ENCODE results near the gene DGUOK.
"Not testable (repeated sequence)": the region's sequence is repeated elsewhere in the genome, so short reads cannot be mapped to it uniquely, and the experiment has no call there.

The DGUOK gene

DNA sequence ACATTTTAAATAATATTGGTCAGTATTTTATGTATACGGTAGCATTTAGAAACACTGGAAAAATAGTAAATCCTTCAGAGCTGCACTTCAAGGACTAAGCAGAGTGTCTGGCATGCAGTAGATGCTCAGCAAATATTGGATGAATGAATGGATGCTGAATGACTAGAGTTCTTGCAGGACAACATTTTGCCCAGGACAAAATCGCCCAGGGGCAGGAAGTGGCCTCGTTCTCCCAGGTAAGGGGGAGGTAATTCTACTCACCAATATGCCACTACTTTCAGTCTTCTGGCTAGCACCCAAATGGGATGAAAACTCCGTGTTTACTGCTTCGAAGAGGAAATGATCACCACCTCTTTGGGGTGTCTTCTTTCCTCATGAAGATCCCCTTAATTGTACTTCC lies 4.0 kb upstream of the DGUOK start:
- DNase-seq, result no peak

DNA sequence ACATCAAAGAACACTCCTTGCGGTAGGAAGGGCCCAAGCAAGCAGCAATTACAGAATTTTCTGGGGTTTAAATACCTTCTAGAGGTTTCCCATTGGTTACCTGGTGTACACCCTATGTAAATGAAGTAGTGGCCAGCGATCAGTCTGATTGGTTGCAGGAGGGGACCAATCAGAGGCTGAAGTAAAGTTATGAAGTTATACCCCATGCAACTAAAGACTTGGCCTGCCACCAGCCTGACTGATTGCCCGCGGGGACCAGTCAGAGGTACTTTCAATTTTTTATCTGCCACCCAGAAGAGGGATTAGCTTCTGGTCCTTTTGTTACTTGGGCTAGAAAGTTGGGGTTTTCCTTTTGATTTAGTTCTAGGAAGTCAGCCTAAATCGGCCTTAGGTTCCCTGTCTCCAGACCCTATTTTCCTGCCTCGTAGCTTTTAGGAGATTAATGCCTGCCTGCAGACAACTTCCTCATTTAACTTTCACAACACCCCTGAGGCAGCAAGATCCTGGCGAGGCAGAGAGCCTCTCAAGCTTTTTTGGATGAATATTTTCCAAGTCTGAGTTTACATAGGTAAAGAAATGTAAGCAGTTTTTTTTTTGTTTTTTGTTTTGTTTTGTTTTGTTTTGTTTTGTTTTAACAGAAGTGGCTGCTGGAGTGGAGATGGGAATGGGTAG lies 1.5 kb upstream of the DGUOK start:
- DNase-seq, result no peak

DNA sequence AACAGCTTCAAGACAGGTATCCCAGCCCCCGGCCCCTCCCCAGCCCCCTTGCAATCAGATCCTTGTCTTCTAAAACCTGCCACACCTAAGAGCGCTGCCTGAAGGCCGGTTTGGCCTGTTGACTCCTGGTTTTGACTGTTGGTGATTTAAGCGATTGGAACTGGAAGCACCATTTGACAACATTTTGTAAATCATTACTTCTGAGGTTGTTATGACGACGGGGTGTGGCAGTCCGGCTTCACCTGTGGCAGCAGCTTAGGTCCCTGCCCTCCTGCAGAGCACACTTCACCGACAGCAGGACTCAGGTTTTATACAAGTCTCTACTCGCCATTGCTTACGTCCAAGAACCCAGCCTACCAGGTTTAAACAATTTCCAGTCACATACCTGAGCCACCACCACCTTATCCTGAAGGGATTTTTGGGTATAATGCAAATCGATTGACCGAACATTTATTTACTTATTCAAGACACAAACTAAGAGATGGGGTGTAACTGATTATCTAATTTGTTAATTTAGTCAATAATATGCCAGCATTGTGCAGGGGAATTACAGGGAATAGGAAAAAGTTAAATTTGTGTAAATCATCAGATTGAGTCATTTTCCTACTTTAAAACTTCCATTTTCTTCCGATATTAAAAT lies 707 bp upstream of the DGUOK start:
- DNase-seq, result no peak

DNA sequence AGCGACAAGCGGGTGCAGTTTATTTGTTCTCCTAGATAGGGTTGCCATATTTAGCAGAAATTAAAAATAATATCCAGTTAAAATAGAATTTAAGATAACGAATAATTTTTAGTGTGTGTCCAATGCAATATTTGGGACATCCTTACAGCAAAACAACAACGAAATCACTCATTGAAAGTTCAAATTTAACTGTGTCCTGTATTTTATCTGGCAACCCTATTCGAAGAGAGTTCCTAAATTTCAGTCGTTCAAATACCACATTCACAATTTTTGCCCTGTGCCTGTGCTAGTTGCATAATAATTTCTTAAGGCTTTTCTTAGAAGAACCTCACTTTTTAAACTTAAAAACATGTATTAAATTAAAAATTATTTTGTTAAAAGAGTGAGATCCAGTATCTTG lies 664 bp downstream of the DGUOK start:
- DNase-seq, result no peak

DNA sequence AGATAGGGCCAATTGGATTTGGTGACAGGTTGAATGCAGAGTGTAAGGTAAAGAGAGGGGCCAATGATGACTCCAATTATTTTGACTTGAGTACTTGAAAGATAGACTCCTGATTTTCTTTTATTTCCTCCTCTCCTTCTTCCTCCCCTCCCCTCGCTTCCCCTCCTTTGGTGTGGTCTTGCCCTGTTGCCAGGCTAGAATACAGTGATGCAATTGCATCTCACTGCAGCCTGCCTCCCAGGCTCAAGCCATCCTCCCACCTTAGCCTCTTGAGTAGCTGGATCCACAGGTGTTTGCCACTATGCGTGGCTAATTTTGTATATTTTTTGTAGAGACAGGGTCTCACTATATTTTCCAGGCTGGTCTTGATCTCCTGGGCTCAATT lies 2.3 kb downstream of the DGUOK start:
- DNase-seq, result no peak

DNA sequence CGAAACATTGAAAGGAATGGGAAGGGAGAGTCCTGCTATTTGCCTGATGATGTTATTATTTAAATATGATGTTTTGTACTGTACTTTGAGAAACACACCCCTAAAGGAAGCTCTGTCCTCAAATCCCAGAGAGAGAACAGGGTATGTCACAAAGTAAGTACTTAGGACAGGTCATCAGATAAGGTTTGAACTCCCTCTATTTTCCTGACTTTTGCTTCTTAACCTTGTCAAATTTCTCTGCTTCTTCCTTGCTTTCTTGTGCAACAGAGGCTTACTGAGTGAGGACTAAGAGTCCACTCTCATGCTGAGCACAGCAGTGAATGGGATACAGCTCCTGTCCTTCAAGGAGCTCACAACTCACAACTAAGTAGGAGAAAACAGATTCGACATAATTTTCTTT lies 3.7 kb downstream of the DGUOK start:
- no peak for DNase-seq

DNA sequence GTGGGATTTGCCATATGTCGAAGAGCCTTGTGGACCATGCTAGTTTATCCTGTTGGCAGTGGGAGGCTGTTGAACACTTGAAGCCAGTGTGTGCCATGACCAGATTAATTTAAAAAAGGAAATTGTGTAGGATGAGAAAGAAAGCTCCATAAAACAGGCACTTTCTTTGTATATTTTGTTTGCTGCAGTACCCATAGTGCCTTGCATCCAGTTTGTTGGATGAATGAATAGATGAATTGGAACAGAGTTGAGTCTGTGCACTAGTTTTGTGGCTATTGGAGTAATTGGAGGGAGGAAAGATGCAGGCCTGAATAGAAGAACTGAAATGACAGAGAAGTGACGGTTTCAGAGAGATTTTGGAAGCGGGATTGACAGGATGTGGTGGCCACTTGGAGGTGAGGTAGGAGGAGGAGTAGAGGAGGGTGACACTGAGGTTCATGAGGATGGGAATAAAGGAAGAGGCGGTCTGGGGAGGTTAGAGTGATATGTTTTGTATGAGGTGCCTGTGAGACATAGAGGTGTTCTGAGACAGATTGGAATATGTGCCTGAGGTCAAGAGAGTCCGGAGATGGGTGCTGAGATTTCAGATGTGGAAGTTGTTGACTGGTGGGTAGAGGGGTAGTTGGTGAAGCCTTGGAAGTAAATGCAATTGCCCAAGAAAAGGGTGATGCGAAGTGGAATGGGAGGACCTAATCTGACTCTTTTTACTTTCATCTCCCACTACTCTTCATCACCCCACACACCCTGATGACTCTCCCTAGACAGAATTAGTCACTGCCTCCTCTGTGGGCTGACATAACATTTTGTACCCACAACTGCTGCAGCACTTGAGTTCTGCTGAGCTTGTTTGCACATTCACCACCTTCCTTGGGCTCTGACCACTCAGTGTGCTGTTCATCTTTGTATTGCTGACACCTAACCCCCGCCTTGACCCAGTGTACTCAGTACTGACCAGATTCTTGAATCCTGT lies 5.1 kb downstream of the DGUOK start:
- DNase-seq, result no peak

DNA sequence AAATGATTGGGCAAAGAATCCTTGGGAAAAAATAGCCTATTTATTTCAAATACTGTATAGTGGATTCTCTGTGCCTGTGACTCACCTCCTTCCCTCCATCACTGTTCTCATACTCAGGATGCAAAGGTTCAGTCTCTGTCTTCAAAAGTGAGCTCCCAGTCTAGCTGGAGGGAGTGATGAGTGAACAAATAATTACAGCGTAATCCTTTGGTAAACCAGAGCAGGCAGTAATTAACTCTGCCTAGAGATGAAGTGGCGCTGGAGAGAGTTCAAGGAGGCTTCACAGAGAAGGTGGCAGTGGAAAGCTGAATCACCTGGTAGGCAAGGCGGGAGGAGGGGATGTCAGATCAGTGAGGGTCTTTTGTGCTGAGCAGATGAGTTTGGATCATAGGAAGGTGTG lies 6.5 kb downstream of the DGUOK start:
- DNase-seq, result peak; percentile 65

DNA sequence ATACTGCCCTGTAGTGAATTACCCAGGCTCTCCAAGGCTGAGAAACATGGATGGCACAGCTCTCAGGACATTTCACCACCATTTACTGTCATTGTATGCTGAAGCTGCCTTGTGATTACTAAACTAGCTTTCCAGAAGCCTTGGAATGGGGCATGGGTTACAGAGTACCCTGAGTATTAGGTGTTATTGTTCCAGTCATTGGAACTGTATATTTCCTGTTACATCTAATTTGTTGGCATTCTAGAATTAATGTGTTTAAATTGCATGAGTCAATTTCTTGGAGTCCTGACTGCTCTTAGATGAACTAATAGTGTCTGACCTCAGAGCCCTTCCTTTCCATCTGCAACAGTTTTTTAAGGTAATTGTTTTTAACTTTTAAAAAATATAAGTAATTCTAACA lies 9.0 kb downstream of the DGUOK start:
- DNase-seq, result no peak

DNA sequence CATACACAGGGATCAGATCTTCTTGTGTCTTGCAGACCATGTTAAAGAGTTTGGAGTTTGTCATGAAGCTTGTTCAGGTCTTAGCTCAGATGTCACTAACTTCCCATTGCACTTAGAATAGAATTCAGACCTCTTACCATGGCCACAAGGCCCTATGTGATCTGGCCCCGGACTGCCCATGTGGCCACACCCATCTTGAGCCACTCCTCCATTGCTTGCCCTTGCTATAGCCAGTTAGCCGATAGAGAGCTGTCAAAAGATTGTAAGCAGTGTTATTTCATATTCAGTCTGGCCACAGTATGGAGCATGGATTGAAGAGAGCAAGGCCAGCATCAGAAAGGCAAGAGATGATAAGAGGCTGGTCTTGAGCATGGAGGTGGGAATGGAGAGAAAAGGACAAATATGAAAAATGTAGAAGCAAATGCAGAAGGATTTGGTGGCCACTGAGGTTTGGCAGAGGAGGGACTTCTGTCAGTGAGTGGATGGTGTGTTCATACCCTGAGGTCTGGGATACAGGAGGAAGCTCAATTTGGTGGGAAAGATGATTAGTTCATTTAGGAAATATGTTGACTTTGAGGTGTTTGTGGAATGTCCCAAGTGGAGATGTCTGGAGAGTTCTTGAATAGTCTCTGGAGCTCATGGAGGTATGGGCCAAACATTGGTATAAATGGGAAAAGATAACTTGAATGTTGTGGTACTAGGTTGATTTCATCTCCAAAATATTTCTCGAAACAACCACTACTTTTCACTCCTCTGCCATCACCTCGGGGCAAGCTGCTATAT lies 10.6 kb downstream of the DGUOK start:
- DNase-seq, result no peak

DNA sequence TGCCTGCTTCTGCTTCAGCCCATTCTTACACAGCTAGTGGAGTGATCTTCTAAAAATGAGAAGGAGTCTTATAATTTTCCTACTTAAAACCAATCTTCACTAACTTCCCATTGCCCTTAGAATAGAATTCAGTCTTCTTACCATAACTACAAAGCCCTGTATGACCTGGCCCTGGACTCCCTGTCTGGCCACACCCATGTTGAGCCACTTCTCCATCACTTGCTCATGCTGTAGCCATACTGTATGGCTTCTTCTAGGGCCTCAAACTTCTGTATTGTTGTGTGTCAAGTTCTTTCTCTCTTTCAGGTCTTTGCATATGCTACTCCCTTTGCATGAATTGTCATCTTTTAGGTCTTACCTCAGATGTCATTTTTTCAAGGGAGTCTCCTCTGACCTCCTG lies 11.2 kb downstream of the DGUOK start:
- DNase-seq, result no peak

DNA sequence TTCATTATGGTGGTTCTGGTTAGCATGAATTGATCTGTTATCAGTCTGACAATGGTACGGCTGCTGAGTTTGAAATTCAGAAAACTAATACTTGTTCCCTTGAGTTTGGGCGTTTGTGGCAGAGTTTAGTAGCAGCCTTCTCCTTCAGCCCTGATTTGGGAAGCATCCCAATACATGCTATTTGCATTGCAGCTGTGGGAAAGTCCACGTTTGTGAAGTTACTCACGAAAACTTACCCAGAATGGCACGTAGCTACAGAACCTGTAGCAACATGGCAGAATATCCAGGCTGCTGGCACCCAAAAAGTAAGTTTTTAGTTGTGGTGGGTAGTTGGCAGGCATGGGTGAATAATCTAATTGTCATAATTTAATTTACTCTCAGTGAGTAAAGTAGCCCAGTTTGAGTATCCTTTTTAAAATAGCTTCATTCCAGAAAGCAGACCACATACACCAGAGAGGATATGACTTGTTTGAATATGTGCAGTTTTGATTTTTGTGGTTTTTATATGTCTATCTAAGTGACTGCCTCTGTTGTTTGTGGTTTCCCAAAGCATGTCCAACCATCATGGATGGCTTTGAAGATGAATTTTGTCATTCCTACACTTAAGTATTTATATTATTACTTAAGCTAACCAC lies 12.2 kb downstream of the DGUOK start:
- DNase-seq, result no peak

DNA sequence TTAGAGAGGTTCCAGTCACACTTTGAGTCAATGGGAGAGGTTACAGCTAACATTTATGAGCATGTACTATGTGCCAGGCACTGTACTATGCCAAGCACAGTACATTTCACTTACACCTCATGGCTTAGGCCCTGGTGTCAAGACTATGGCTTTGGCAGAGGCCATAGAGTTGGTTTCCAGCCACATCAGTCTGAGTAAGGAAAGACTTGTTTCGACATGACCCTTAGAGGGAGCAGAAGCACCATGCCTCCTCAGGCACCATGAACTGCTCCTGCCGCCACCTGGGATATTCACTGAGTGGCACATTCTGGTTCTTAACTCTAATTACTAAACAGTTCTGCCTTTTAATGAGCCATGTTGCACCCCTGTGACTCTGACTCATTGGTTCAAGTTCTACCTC lies 12.7 kb downstream of the DGUOK start:
- DNase-seq, result no peak

DNA sequence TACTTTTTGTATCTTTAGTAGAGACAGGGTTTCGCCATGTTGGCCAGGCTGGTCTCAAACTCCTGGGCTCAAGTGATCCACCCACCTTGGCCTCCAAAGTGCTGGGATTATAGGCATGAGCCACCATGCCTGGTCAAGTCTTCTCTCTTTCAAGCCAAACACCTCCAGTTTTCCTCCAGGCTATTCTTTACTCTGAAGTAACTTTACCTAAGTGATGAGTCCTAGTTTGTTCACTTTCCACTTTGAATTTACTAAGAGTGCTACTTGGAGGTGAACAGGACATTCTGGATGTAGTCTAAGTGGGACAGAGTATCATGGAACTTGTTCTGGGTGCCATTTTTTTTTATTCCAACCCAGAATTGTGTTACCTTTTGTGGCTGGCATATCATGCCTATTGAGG lies 13.4 kb downstream of the DGUOK start:
- DNase-seq, result not testable (repeated sequence)

DNA sequence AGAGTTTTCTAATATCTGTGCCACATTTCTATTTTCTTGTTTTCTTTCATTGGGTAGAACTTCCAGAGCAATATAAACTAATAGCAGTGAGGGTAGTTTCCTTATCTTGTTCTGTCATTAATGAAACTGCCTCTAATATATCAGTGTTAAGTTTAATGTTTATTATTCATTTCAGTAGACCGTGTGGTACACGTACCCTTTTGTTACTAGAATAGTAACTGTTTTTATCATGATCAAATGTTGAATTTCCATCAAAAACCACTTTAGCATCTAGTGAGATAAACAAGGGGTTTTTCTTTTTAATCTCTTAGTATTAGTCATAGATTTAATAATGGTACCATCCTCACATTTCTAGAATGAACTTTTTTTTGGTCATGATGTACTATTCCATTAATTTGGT lies 16.0 kb downstream of the DGUOK start:
- no peak for DNase-seq

DNA sequence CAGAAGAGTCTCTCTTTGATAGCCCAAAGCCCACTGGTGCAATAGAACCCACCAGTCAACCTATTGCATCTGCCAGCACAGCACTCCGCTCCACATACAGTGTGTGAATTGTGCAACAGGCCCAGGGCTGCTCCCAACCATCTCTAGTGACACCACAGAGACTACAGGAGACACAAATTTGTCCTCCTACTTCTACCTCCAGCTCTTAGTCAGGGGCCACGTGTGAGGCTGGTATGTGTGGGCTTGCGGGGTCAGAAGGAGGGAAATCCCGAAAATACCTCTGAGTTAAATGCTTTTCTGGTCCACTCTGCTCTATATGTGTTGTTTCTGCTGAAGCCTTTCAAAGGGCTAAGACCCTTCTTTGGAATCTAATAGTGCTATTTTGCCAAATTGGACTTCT lies 18.0 kb downstream of the DGUOK start:
- DNase-seq, result no peak

DNA sequence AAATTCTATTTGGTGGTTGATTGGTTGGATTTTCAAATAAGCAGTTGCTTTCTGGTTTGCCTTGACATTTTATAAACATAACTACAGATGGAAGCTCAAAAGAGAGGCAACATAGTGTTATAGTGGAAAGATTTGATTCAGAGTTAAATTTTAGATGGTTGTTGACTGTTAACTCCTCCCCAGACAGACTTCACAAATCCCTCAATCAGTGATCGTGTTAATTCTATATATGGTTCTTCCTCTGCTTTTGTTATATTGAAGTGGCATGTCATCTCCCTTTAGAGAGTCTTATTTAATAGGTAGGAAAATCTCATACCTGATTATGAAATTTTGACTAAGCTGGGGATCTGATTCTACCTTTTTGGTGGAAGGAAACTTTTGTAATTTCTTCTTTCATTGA lies 19.5 kb downstream of the DGUOK start:
- no peak for DNase-seq

DNA sequence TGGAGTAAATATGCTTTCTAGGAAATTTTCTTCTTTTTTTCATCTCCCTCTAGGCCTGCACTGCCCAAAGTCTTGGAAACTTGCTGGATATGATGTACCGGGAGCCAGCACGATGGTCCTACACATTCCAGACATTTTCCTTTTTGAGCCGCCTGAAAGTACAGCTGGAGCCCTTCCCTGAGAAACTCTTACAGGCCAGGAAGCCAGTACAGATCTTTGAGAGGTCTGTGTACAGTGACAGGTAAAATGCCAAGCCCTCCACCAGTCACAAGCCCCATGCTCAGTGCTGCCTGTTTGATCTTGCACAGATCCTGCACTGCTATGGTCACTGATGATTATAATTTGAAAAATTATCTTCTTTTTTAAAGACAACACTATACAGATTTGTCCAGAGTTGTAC lies 20.0 kb downstream of the DGUOK start:
- DNase-seq, result no peak

DNA sequence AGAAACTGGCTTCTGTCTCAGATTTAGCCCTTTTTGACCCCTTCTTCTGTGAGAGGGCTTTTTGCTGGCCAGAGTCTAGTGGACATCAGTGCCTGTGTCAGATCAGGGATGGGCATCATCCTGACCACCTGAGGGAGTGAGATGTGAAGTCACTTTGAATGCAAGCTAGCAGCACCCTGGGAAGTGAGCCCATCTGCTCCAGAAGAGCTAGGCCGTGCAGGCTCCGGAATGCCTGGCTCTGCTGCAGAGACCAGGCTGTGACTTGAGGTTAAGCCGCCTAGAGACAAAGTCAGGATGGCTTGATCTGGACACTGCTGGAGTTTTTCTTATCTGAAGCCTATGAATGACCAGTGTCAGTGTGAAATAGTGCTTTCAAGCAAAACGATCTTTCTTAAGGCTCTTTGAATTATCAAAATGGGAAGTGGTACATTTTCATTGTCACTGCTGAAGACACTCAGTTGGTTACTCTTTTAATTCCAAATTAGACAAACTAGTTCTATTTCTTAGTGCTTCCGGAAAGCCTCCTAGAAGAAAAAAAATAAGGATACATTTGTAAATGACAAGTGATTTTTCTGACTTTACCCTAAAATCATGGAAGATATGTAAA lies 20.8 kb downstream of the DGUOK start:
- no peak for DNase-seq

DNA sequence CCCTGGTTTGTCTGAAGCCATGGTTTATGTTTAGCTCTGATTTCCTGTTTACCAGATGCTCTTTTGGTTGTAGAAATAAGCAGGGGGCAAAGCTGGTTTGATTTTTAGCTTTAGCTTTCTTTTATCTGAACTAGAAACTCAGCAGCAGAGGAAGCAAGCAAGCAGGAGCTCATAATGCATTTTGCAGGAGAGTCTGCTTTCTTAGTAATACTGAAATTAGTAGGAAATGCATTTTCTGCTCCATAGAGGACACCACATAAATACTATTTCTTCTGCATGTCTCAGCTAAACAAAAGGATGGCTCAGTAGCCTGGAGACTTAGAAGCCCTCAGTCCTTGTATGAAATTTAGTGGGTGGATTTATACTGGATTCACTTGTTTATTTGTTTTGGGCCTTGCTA lies 23.1 kb downstream of the DGUOK start:
- no peak for DNase-seq

DNA sequence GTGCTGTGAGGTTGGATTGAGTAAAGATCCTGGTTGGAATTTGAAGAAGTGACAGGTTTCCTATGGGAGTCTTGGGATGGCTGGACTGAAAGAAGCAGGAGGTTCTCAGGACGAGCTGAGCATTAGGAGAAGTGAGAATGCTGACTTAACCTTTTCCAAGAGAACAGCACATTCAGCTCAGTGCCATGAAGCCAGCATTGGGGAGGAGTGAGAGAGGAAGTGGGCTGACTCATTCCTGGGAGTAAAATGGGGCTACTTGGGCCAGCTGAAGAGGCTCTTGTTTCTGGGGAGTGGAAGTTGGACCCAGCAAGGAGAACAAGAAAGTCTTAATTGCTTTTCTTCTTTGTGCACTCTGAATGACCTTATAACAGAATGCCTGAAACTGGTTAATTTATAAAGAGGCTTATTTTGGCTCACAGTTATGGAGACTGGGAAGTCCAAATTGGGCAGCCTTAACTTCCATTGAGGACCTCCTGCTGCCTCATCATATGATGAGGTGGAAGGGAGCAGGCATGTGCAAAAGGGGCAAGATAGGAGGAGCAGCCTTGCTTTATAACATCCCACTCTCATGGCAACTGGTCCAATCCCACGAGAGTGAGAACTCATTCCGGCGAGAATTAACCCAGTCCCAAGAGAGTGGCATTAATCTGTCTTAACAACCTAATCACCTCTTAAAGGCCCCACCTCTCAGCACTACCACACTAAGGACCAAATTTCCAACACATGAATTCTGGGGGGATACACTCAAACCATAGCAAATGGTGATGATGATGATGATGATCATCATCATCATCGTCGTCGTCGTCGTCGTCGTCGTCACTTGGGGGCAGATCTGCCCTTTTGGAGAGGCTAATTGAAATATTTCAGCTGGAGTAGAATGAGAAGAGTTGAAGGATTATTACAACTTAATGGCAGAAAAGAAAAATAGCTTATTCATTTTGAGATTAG lies 26.1 kb downstream of the DGUOK start:
- DNase-seq, result no peak

Measured in NCI-H1105 (cell line).